Osteocyte (in vitro differentiated cells): ENCODE results near the gene NRK. TPM values are rescaled to one million over a fixed set of nuclear protein-coding genes. Genes with fewer than 3 reads are reported as not detected.
"Not testable (repeated sequence)": the region's sequence is repeated elsewhere in the genome, so short reads cannot be mapped to it uniquely, and the experiment has no call there.

Source experiments
- DNase-seq: peaks from one replicate; pipeline ENCODE4 v3.0.0; 2021; ENCODE audit warnings: mixed read lengths; ENCODE audit not compliant: unreplicated experiment; ENCODE audit errors: extremely low spot score
- H3K27ac Mint-ChIP-seq: one replicate; pipeline ENCODE4 v1.8.0; 2021; ENCODE audit warnings: mild to moderate bottlenecking, mixed read lengths; ENCODE audit not compliant: unreplicated experiment
- H3K27me3 Mint-ChIP-seq: one replicate; pipeline ENCODE4 v1.8.0; 2021; ENCODE audit warnings: mixed read lengths; ENCODE audit not compliant: unreplicated experiment
- H3K36me3 Mint-ChIP-seq: one replicate; pipeline ENCODE4 v1.8.0; 2021; ENCODE audit warnings: mixed read lengths; ENCODE audit not compliant: unreplicated experiment
- H3K4me1 Mint-ChIP-seq: one replicate; pipeline ENCODE4 v1.8.0; 2021; ENCODE audit warnings: mixed read lengths; ENCODE audit not compliant: unreplicated experiment
- H3K4me3 Mint-ChIP-seq: one replicate; pipeline ENCODE4 v1.8.0; 2021; ENCODE audit warnings: mild to moderate bottlenecking, moderate library complexity, mixed read lengths; ENCODE audit not compliant: unreplicated experiment
- H3K9me3 Mint-ChIP-seq: one replicate; pipeline ENCODE4 v1.8.0; 2021; ENCODE audit warnings: mixed read lengths; ENCODE audit not compliant: unreplicated experiment
- total RNA-seq: library from RNA; stranded (reverse); gene quantifications from 2 replicates; pipeline ENCODE4 v1.2.1, GENCODE V29; 2021
- TF ChIP-seq, protein P1 (sequence below): fragments of 200-600 bp; sonication (generic); IDR thresholded peaks from 2 replicates; pipeline ENCODE4 v1.5.0; 2021; ENCODE audit warnings: antibody characterized with exemption, mild to moderate bottlenecking, moderate library complexity

The NRK gene
- total RNA-seq, 1 donor from 2014 or later, result 5.6 TPM

- H3K27me3 Mint-ChIP-seq, result peaks cover 5% of the 10 kb centered on the region
- no peak overlapping the region for H3K27ac Mint-ChIP-seq
- H3K36me3 Mint-ChIP-seq, result no peaks in the 10 kb centered on the region
- H3K9me3 Mint-ChIP-seq, result peaks cover 21% of the 10 kb centered on the region
- no peak overlapping the region for H3K4me3 Mint-ChIP-seq
- no peaks in the 10 kb centered on the region for H3K4me1 Mint-ChIP-seq
- DNase-seq, result no peak
- TF ChIP-seq, protein P1, sequence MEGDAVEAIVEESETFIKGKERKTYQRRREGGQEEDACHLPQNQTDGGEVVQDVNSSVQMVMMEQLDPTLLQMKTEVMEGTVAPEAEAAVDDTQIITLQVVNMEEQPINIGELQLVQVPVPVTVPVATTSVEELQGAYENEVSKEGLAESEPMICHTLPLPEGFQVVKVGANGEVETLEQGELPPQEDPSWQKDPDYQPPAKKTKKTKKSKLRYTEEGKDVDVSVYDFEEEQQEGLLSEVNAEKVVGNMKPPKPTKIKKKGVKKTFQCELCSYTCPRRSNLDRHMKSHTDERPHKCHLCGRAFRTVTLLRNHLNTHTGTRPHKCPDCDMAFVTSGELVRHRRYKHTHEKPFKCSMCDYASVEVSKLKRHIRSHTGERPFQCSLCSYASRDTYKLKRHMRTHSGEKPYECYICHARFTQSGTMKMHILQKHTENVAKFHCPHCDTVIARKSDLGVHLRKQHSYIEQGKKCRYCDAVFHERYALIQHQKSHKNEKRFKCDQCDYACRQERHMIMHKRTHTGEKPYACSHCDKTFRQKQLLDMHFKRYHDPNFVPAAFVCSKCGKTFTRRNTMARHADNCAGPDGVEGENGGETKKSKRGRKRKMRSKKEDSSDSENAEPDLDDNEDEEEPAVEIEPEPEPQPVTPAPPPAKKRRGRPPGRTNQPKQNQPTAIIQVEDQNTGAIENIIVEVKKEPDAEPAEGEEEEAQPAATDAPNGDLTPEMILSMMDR, result no peak
Observed at GRCh38 chrX:105969487-105969886, 147.1 kb downstream of the NRK start.

DNA sequence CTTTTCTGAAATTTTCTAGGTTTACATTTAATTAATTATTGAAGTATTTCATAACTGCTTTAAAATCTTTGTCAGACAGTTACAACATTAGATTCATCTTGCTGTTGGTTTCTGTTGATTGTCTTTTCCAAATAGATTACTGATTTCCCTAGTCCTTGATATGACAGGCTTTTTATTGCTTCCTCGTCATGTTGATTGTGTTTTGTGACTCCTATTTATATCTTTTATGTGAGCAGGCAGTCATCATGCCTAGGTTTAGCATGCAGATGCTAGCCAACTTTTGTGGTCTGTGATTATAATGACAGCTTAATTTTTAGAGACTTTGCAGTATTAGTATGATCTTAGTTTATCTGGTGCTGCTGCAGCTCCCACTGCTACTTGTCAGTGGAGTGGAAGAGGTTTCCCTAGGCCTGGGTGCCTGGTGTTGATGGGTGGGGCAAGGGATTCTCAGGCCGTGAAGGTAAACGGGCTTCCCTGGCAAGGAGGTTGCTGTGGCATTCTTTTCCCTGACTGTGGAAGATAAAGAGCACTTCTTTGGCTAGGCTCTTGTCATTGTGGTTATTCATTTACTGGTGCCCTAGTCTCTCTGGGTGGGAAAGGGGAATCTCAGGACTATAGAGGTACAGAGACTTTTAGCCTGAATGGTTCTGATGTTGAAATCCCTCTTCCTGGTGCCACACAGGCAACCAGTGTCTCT lies 150.5 kb downstream of the NRK start:
- TF ChIP-seq, protein P1, result no peak
- H3K4me3 Mint-ChIP-seq, result no peak overlapping the region
- DNase-seq, result no peak
- H3K9me3 Mint-ChIP-seq, result peaks cover 13% of the 10 kb centered on the region
- H3K36me3 Mint-ChIP-seq, result no peaks in the 10 kb centered on the region
- peaks cover 5% of the 10 kb centered on the region for H3K27me3 Mint-ChIP-seq
- H3K27ac Mint-ChIP-seq, result no peak overlapping the region
- no peaks in the 10 kb centered on the region for H3K4me1 Mint-ChIP-seq

- TF ChIP-seq, protein P1, result no peak
- peaks cover 8% of the 10 kb centered on the region for H3K9me3 Mint-ChIP-seq
- H3K4me1 Mint-ChIP-seq, result no peaks in the 10 kb centered on the region
- no peaks in the 10 kb centered on the region for H3K36me3 Mint-ChIP-seq
- no peak for DNase-seq
- peaks cover 5% of the 10 kb centered on the region for H3K27me3 Mint-ChIP-seq
- H3K27ac Mint-ChIP-seq, result no peak overlapping the region
- H3K4me3 Mint-ChIP-seq, result no peak overlapping the region
Observed at GRCh38 chrX:105973387-105973739, 151.0 kb downstream of the NRK start.

DNA sequence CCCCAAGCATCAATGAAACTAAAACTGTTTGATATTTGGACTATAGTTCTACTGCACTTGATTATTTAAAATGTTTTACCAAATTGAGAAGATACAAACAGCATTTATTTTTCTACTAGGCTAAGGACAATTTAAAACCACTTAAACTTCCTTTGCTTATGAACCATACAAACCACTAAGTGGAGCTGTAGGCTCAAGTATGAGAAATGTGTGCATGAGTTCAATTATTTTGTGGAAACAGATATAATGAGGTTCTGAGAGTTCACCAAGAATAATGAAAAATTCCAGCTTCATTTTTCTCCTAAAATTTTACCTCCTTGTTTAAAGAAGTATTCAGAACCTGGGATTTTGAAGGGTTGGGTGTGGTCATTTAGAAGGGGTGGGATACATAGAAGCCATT lies 153.0 kb downstream of the NRK start:
- H3K27me3 Mint-ChIP-seq, result peaks cover 9% of the 10 kb centered on the region
- no peak overlapping the region for H3K27ac Mint-ChIP-seq
- no peak overlapping the region for H3K4me3 Mint-ChIP-seq
- H3K9me3 Mint-ChIP-seq, result peaks cover 11% of the 10 kb centered on the region
- DNase-seq, result no peak
- no peaks in the 10 kb centered on the region for H3K4me1 Mint-ChIP-seq
- TF ChIP-seq, protein P1, result peak; percentile 44
- H3K36me3 Mint-ChIP-seq, result no peaks in the 10 kb centered on the region

GRCh38 chrX:105981772-105982485 lies 159.6 kb downstream of the NRK start:
- peaks cover 4% of the 10 kb centered on the region for H3K27me3 Mint-ChIP-seq
- TF ChIP-seq, protein P1, result no peak
- no peaks in the 10 kb centered on the region for H3K4me1 Mint-ChIP-seq
- DNase-seq, result no peak
- peaks cover 16% of the 10 kb centered on the region for H3K9me3 Mint-ChIP-seq
- H3K27ac Mint-ChIP-seq, result no peak overlapping the region
- no peak overlapping the region for H3K4me3 Mint-ChIP-seq
- H3K36me3 Mint-ChIP-seq, result no peaks in the 10 kb centered on the region

DNA sequence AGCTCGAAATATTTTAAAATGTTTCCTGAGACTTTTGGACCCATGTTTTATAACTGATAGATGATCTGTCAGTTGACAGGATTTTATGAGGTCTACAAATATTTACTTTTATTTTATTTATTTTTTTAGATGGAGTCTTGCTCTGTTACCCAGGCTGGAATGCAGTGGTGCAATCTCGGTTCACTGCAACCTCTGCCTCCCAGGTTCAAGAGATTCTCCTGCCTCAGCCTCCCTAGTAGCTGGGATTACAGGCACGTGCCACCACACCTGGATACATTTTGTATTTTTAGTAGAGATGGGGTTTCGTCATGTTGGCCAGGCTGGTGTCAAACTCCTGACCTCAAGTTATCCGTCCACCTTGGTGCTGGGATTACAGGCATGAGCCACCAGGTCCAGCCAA lies 166.1 kb downstream of the NRK start:
- H3K4me1 Mint-ChIP-seq, DNase-seq, H3K36me3 Mint-ChIP-seq, H3K27me3 Mint-ChIP-seq, H3K4me3 Mint-ChIP-seq, H3K27ac Mint-ChIP-seq: not testable (repeated sequence)
- peaks cover 10% of the 10 kb centered on the region for H3K9me3 Mint-ChIP-seq
